Stomach (tissue), 9 donors: ENCODE measurements around the gene NTN1. TPM values are rescaled to one million over a fixed set of nuclear protein-coding genes. Genes with fewer than 3 reads are reported as not detected.
A peak's percentile ranks its signal among the peaks of the same experiment; 100 is the strongest.

Experiments
- DNase-seq, 2 donors: peaks; one replicate each; pipeline versions ENCODE4 v3.0.0 to v3.0.0-alpha.2; 2013 to 2019
- H3K27ac ChIP-seq, 5 donors: fragments of 200-600 bp in 4 of 5; sonication (generic) in 4 of 5; one replicate each; pipeline ENCODE4 v1.5.1; 2013 to 2019; ENCODE audit warnings: mild to moderate bottlenecking in 1 of 5, moderate library complexity in 1 of 5
- H3K27me3 ChIP-seq, 3 donors: fragments of 200-600 bp; sonication (generic); one replicate each; pipeline ENCODE4 v1.5.1; 2017 to 2019; ENCODE audit warnings: mixed run types in 1 of 3
- H3K36me3 ChIP-seq, 4 donors: fragments of 200-600 bp; sonication (generic); 1 replicate in 3 of 4; 2 replicates in 1 of 4; pipeline ENCODE4 v1.5.1; 2016 to 2019
- H3K4me1 ChIP-seq, 4 donors: fragments of 200-600 bp; sonication (generic); one replicate each; pipeline ENCODE4 v1.5.1; 2016 to 2019
- H3K4me3 ChIP-seq, 4 donors: fragments of 200-600 bp; sonication (generic) in 3 of 4; one replicate each; pipeline ENCODE4 v1.5.1; 2016 to 2019; ENCODE audit warnings: mild to moderate bottlenecking in 1 of 4
- H3K9me3 ChIP-seq, 4 donors: fragments of 200-600 bp; sonication (generic); one replicate each; pipeline ENCODE4 v1.5.1; 2016 to 2019
- CTCF ChIP-seq, 7 experiments: fragments of 450-650 bp in 4 of 7; fragments of 200-600 bp in 3 of 7; sonication (generic) in 3 of 7; IDR thresholded peaks; one replicate each; pipeline ENCODE4 v1.5.1; 2016 to 2019; ENCODE audit warnings: antibody characterized with exemption in 7 of 7, control low read depth in 2 of 7, mild to moderate bottlenecking in 1 of 7
- EP300 ChIP-seq: sonication (generic); formaldehyde crosslinking; IDR thresholded peaks from one replicate; pipeline ENCODE4 v1.6.1; 2017; ENCODE audit warnings: antibody characterized with exemption
- POLR2A ChIP-seq, 4 donors: fragments of 450-650 bp; IDR thresholded peaks; one replicate each; pipeline ENCODE4 v1.6.1; 2016; ENCODE audit warnings: antibody characterized with exemption in 4 of 4, control low read depth in 2 of 4, mild to moderate bottlenecking in 1 of 4, moderate library complexity in 1 of 4
- POLR2AphosphoS5 ChIP-seq, 3 donors: sonication (generic); formaldehyde crosslinking; IDR thresholded peaks; one replicate each; pipeline ENCODE4 v1.6.1; 2016; ENCODE audit warnings: antibody characterized with exemption in 3 of 3
- WGBS, 5 donors: extraction: QIAGEN DNeasy Blood & Tissue Kit in 3 of 5; methylation state at CpG; one replicate each; pipeline versions ENCODE4 v1.1.5 to v1.1.7; 2013 to 2018; 5-methylcytosine and 5-hydroxymethylcytosine counted together
- intact Hi-C: fragments of 100-400 bp; cut with DNase I; formaldehyde crosslinking; loops from one replicate; pipeline ENCODE4 v1.15.1; 2023; ENCODE audit warnings: low total_unique reads
- polyA plus RNA-seq, 3 donors: library from polyadenylated mRNA; stranded (reverse); fragments of 200-250 nt; gene quantifications; one replicate each; pipeline ENCODE4 v1.2.3, GENCODE V29; 2013
- total RNA-seq, 5 donors: library from RNA; depleted of rRNA; stranded (reverse); fragments of >200 nt; gene quantifications; one replicate each; pipeline versions ENCODE4 v1.1.0 to v1.2.3, GENCODE V29; 2014 to 2016
- donor health status: healthy with polysubstance abuse.
- donor health status: Bipolar disorder and iron deficiency.
- donor health status: healthy.

The NTN1 gene
- total and polyA plus RNA-seq, 8 donors, result 2.9 to 56.2 (median 9.0) TPM

- Histone ChIP-seq H3K9me3 (no peaks in the 10 kb centered on the region), H3K4me3 (no peak overlapping the region), H3K27me3 (no peaks in the 10 kb centered on the region), H3K4me1 (peaks cover 0 to 22% (median 7%) of the 10 kb centered on the region in 4 donors), H3K27ac (peak overlapping the region in 1 of 5 donors; percentile 29), H3K36me3 (peaks cover 0 to 20% (median 12%) of the 10 kb centered on the region in 4 donors)
- TF ChIP-seq EP300 (no peak), CTCF (IDR thresholded peaks at IDR 0.05) (no peak), POLR2AphosphoS5 (IDR thresholded peaks at IDR 0.05) (no peak), POLR2A (IDR thresholded peaks at IDR 0.05) (no peak)
- intact Hi-C loops, result no loop called here
- DNase-seq, result no peak
- 82 to 93% (median 85%) methylated on average over 21 of the region's 21 CpGs for WGBS, 5 donors
Measured at GRCh38 chr17:9249245-9249953, 228.1 kb downstream of the NTN1 start.

GRCh38 chr17:9251273-9251672 lies 230.0 kb downstream of the NTN1 start:
- intact Hi-C loops, result no loop called here
- Histone ChIP-seq H3K27ac (no peak overlapping the region), H3K4me1 (peaks cover 0 to 13% (median 2%) of the 10 kb centered on the region in 4 donors), H3K9me3 (no peaks in the 10 kb centered on the region), H3K4me3 (no peak overlapping the region), H3K27me3 (no peaks in the 10 kb centered on the region), H3K36me3 (peaks cover 0 to 20% (median 12%) of the 10 kb centered on the region in 4 donors)
- WGBS, 5 donors, result 80 to 83% (median 82%) methylated on average over 11 to 12 of the region's 12 CpGs
- DNase-seq, result no peak
- no peak for TF ChIP-seq POLR2A (IDR thresholded peaks at IDR 0.05)
- TF ChIP-seq EP300, result no peak
- no peak for TF ChIP-seq CTCF (IDR thresholded peaks at IDR 0.05)
- TF ChIP-seq POLR2AphosphoS5 (IDR thresholded peaks at IDR 0.05), result no peak

DNA sequence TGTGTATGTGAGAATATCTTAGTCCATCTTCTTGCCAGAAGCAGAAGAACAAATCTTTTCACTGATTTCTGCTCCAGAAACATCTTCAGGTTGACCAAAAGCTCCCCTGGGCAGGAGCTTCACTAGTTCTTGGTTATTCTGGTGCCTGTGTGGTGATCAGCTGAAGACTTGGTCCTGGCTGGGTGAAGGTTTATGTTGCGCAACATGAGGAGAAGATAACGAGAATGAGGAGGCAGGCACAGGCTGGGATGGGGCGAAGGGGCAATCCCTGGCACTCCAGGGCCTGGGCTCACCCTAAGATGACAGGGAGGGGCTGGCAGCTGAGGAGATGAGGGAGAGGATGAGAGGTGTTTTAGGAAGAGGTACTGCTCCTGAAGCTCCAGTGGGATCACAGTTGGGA lies 232.0 kb downstream of the NTN1 start:
- Histone ChIP-seq H3K9me3 (no peaks in the 10 kb centered on the region), H3K4me3 (no peak overlapping the region), H3K36me3 (peaks cover 0 to 18% (median 11%) of the 10 kb centered on the region in 4 donors), H3K27me3 (no peaks in the 10 kb centered on the region), H3K27ac (no peak overlapping the region), H3K4me1 (peaks cover 16 to 29% (median 20%) of the 10 kb centered on the region in 4 donors)
- DNase-seq, result no peak
- 81 to 93% (median 87%) methylated on average over 3 of the region's 3 CpGs for WGBS, 5 donors
- intact Hi-C loops, result no loop called here
- TF ChIP-seq EP300 (no peak), POLR2A (IDR thresholded peaks at IDR 0.05) (no peak), CTCF (IDR thresholded peaks at IDR 0.05) (no peak), POLR2AphosphoS5 (IDR thresholded peaks at IDR 0.05) (no peak)

GRCh38 chr17:9254841-9255240 lies 233.5 kb downstream of the NTN1 start:
- Histone ChIP-seq H3K9me3 (no peaks in the 10 kb centered on the region), H3K36me3 (peaks cover 0 to 4% (median 2%) of the 10 kb centered on the region in 4 donors), H3K4me3 (no peak overlapping the region), H3K4me1 (peaks cover 18 to 35% (median 26%) of the 10 kb centered on the region in 4 donors), H3K27ac (no peak overlapping the region), H3K27me3 (no peaks in the 10 kb centered on the region)
- TF ChIP-seq POLR2AphosphoS5 (IDR thresholded peaks at IDR 0.05) (no peak), POLR2A (IDR thresholded peaks at IDR 0.05) (no peak), CTCF (IDR thresholded peaks at IDR 0.05) (no peak), EP300 (no peak)
- 61 to 100% (median 94%) methylated on average over 2 of the region's 2 CpGs for WGBS, 5 donors
- DNase-seq, result no peak
- intact Hi-C loops, result no loop called here
